Upper lobe of right lung (tissue), 1 donor: ENCODE measurements around the gene TMPRSS5. TPM values are rescaled to one million over a fixed set of nuclear protein-coding genes. Genes with fewer than 3 reads are reported as not detected.

Experiments
- ATAC-seq: fragments of 200-7000 bp; cut with Tn5 transposase; one replicate; pipeline ENCODE4 v1.9.1; 2020; ENCODE audit warnings: mild to moderate bottlenecking, moderate library complexity
- DNase-seq: peaks from one replicate; pipeline ENCODE4 v3.0.0-alpha.2; 2020
- H3K27ac ChIP-seq: fragments of 200-600 bp; one replicate; pipeline ENCODE4 v1.8.0; 2022
- H3K27me3 ChIP-seq: fragments of 200-600 bp; one replicate; pipeline ENCODE4 v1.8.0; 2022; ENCODE audit warnings: mild to moderate bottlenecking
- H3K36me3 ChIP-seq: fragments of 200-600 bp; one replicate; pipeline ENCODE4 v1.8.0; 2022
- H3K4me1 ChIP-seq: fragments of 200-600 bp; one replicate; pipeline ENCODE4 v1.8.0; 2022
- H3K4me3 ChIP-seq: fragments of 200-600 bp; one replicate; pipeline ENCODE4 v1.8.0; 2022; ENCODE audit warnings: mild to moderate bottlenecking
- H3K9me3 ChIP-seq: fragments of 200-600 bp; one replicate; pipeline ENCODE4 v1.8.0; 2022
- CTCF ChIP-seq: fragments of 200-600 bp; IDR thresholded peaks from one replicate; pipeline ENCODE4 v1.8.0; 2022; ENCODE audit warnings: antibody characterized with exemption
- intact Hi-C: fragments of 100-400 bp; cut with DNase I; formaldehyde crosslinking; loops from one replicate; pipeline ENCODE4 v1.11.0; 2022
- total RNA-seq: library from RNA; stranded (reverse); fragmentation: NEBNext Ultra II Directional; extraction: Animal tissue kit (Norgen Biotek cat#: 25700); gene quantifications from one replicate; pipeline ENCODE4 v1.2.1, GENCODE V29; 2021
- donor health status: DM: no; HTN: yes; CAD: no; lungs with severe emphysema.

The TMPRSS5 gene
- total RNA-seq, 1 donor from 2014 or later: 0.69 TPM

GRCh38 chr11:113666584-113666983, 39.5 kb downstream of the TMPRSS5 start:
- Histone ChIP-seq H3K27me3 (no peaks in the 10 kb centered on the region), H3K27ac (no peak overlapping the region), H3K4me1 (no peaks in the 10 kb centered on the region), H3K9me3 (peaks cover 17% of the 10 kb centered on the region), H3K4me3 (no peak overlapping the region), H3K36me3 (no peaks in the 10 kb centered on the region)
- ATAC-seq: no peak
- TF ChIP-seq CTCF: no peak
- intact Hi-C loops: no loop called here
- no peak for DNase-seq

- DNase-seq (no peak), ATAC-seq (no peak)
- TF ChIP-seq CTCF: no peak
- Histone ChIP-seq H3K4me3 (no peak overlapping the region), H3K9me3 (peaks cover 17% of the 10 kb centered on the region), H3K36me3 (no peaks in the 10 kb centered on the region), H3K27ac (no peak overlapping the region), H3K27me3 (no peaks in the 10 kb centered on the region), H3K4me1 (no peaks in the 10 kb centered on the region)
- intact Hi-C loops: no loop called here
Measured at GRCh38 chr11:113664981-113665710, 41.0 kb downstream of the TMPRSS5 start.

GRCh38 chr11:113664069-113664980, 41.8 kb downstream of the TMPRSS5 start:
- no peak overlapping the region for H3K27ac ChIP-seq

GRCh38 chr11:113663567-113663966, 42.5 kb downstream of the TMPRSS5 start:
- Histone ChIP-seq H3K27me3 (no peaks in the 10 kb centered on the region), H3K9me3 (peaks cover 17% of the 10 kb centered on the region), H3K4me1 (no peaks in the 10 kb centered on the region), H3K36me3 (no peaks in the 10 kb centered on the region), H3K4me3 (no peak overlapping the region), H3K27ac (no peak overlapping the region)
- intact Hi-C loops: no loop called here
- DNase-seq: no peak
- ATAC-seq: no peak
- TF ChIP-seq CTCF: no peak

More at GRCh38 chr11:113664069-113664980, 41.8 kb downstream of the TMPRSS5 start:
- Histone ChIP-seq H3K27me3 (no peaks in the 10 kb centered on the region), H3K4me3 (no peak overlapping the region), H3K9me3 (peaks cover 17% of the 10 kb centered on the region), H3K4me1 (no peaks in the 10 kb centered on the region), H3K36me3 (no peaks in the 10 kb centered on the region)
- intact Hi-C loops: no loop called here
- no peak for TF ChIP-seq CTCF
- ATAC-seq (no peak), DNase-seq (no peak)

- H3K27me3 ChIP-seq: no peaks in the 10 kb centered on the region
- TF ChIP-seq CTCF: no peak
- no peak for ATAC-seq
Measured at GRCh38 chr11:113655771-113656170, 50.3 kb downstream of the TMPRSS5 start.

More at GRCh38 chr11:113655771-113656170, 50.3 kb downstream of the TMPRSS5 start:
- intact Hi-C loops: no loop called here
- DNase-seq: no peak
- no peaks in the 10 kb centered on the region for H3K36me3 ChIP-seq
- no peaks in the 10 kb centered on the region for H3K4me1 ChIP-seq
- no peak overlapping the region for H3K27ac ChIP-seq
- H3K9me3 ChIP-seq: no peaks in the 10 kb centered on the region
- no peak overlapping the region for H3K4me3 ChIP-seq
